ENCODE results near the gene PLEK. TPM values are rescaled to one million over a fixed set of nuclear protein-coding genes. Genes with fewer than 3 reads are reported as not detected.

Gene PLEK
- total and polyA plus RNA-seq, 10 donors = 49.1 to 202 (median 101) TPM

GRCh38 chr2:68366083-68366560 lies 1.0 kb downstream of the PLEK start:
- peak overlapping the region; percentile 80 to 95 (median 92) for H3K27ac ChIP-seq
- H3K4me1 ChIP-seq = peaks cover 15 to 89% (median 76%) of the 10 kb centered on the region in 6 donors
- H3K27me3 ChIP-seq (replicated peaks in 1 of 7) = no peaks in the 10 kb centered on the region
- no peak for DNase-seq
- intact Hi-C loops (cut with DNase I; ENCODE audit: low total_unique reads) = no loop called here
- TF ChIP-seq POLR2AphosphoS5 (IDR thresholded peaks at IDR 0.05) = peak in 1 of 3 donors; percentile 73
- TF ChIP-seq, protein P1, sequence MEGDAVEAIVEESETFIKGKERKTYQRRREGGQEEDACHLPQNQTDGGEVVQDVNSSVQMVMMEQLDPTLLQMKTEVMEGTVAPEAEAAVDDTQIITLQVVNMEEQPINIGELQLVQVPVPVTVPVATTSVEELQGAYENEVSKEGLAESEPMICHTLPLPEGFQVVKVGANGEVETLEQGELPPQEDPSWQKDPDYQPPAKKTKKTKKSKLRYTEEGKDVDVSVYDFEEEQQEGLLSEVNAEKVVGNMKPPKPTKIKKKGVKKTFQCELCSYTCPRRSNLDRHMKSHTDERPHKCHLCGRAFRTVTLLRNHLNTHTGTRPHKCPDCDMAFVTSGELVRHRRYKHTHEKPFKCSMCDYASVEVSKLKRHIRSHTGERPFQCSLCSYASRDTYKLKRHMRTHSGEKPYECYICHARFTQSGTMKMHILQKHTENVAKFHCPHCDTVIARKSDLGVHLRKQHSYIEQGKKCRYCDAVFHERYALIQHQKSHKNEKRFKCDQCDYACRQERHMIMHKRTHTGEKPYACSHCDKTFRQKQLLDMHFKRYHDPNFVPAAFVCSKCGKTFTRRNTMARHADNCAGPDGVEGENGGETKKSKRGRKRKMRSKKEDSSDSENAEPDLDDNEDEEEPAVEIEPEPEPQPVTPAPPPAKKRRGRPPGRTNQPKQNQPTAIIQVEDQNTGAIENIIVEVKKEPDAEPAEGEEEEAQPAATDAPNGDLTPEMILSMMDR (IDR thresholded peaks at IDR 0.05 in 8 of 11, conservative IDR thresholded peaks at IDR 0.05 in 3 of 11) = no peak
- H3K4me3 ChIP-seq = peak overlapping the region; percentile 40 to 79 (median 56)
- H3K9me3 ChIP-seq = no peaks in the 10 kb centered on the region
- WGBS, 5 donors = 25 to 46% (median 41%) methylated on average over 4 of the region's 4 CpGs
- peaks cover 0 to 14% (median 0%) of the 10 kb centered on the region in 6 donors for H3K36me3 ChIP-seq

DNA sequence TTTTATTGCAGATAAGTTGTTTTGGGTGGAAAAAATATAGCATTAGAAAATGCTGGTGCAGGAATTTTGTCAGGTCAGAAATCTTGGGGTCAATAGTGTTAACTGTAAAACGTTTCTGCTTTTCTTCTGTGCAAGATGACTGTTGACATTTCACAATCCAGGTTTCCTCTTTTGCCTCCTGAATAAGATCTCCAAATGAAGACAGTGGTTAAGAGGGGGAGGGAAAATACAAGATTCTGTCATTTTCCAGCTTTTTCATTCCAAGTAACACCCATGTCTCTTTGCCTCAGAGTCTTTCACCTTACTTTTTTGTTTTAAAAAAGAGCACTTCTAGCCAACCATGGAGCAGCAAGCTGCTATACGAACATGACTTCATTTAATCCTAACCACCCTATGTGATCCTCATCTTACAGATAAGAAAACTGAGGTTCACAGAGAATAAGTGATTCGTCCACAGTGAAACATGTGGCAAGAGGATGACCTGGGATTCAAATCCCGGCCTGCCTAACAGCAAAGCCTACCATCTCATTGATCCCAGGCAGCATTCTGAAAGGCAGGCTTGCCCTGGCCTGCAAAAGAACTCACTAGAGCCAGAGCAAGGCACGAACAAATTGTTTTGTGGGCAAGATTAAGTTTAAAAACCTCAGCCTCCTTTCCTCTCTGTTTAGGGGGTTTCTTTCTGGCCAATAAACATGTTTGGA lies 3.0 kb downstream of the PLEK start:
- H3K27me3 ChIP-seq (replicated peaks in 1 of 7) = no peaks in the 10 kb centered on the region
- no peaks in the 10 kb centered on the region for H3K9me3 ChIP-seq
- intact Hi-C loops (cut with DNase I; ENCODE audit: low total_unique reads) = no loop called here
- peaks cover 11 to 91% (median 79%) of the 10 kb centered on the region in 6 donors for H3K4me1 ChIP-seq
- peaks cover 0 to 22% (median 0%) of the 10 kb centered on the region in 6 donors for H3K36me3 ChIP-seq
- WGBS, 5 donors = 27 to 46% (median 35%) methylated on average over 5 of the region's 5 CpGs
- DNase-seq = no peak
- peak overlapping the region in 7 of 8 donors; percentile 84 to 95 (median 94) for H3K27ac ChIP-seq
- TF ChIP-seq POLR2AphosphoS5 (IDR thresholded peaks at IDR 0.05) (no peak), POLR2A (IDR thresholded peaks at IDR 0.05) (no peak)
- TF ChIP-seq, protein P1 (IDR thresholded peaks at IDR 0.05 in 8 of 11, conservative IDR thresholded peaks at IDR 0.05 in 3 of 11) = no peak
- H3K4me3 ChIP-seq = peak overlapping the region in 7 of 8 donors; percentile 18 to 79 (median 56)

DNA sequence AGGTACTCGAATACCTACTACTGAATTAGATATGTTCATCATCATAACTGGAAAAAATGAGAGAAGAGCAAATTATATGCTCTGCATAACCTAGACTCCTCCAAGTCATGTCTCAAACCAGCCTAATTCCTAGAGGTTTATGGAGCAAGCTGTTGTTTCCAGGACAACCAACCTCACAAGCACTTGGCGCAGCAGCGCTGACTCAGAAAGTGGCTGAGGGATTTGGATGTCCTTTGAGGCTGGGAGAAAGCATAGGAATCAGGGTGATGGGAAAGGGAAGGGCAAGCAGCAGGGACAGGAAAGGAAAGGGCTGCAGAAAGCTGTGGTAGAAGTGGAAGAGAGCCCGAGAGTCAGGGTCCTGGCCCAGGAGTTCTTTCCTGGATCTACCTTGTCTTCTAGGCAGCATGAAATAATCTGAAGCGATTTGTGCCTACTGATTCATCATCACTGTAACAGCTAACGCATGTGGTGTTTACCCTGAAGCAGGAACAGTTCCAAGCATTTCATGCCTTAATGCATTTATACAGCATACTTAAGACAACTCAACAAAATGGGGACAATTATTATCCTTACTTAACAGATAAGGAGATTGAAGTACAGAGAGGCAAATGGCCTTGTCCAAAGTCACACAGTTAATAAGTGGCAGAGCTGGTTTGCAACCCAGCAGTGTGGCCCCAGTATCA lies 3.7 kb downstream of the PLEK start:
- H3K27ac ChIP-seq = peak overlapping the region in 7 of 8 donors; percentile 84 to 95 (median 94)
- no peak for TF ChIP-seq POLR2A (IDR thresholded peaks at IDR 0.05)
- TF ChIP-seq, protein P1 (IDR thresholded peaks at IDR 0.05 in 8 of 11, conservative IDR thresholded peaks at IDR 0.05 in 3 of 11) = no peak
- TF ChIP-seq POLR2AphosphoS5 (IDR thresholded peaks at IDR 0.05) = no peak
- intact Hi-C loops (cut with DNase I; ENCODE audit: low total_unique reads) = no loop called here
- H3K9me3 ChIP-seq = no peaks in the 10 kb centered on the region
- WGBS, 5 donors = 49 to 75% (median 60%) methylated on average over 6 of the region's 6 CpGs
- DNase-seq = no peak
- peak overlapping the region in 6 of 8 donors; percentile 18 to 79 (median 57) for H3K4me3 ChIP-seq
- no peaks in the 10 kb centered on the region for H3K27me3 ChIP-seq (replicated peaks in 1 of 7)
- H3K4me1 ChIP-seq = peaks cover 11 to 91% (median 79%) of the 10 kb centered on the region in 6 donors
- H3K36me3 ChIP-seq = peaks cover 0 to 23% (median 0%) of the 10 kb centered on the region in 6 donors

GRCh38 chr2:68369337-68369734 lies 4.3 kb downstream of the PLEK start:
- 80 to 89% (median 84%) methylated on average over 10 of the region's 10 CpGs for WGBS, 5 donors
- no peak for TF ChIP-seq POLR2A (IDR thresholded peaks at IDR 0.05)
- TF ChIP-seq, protein P1 (IDR thresholded peaks at IDR 0.05 in 8 of 11, conservative IDR thresholded peaks at IDR 0.05 in 3 of 11) = no peak
- TF ChIP-seq POLR2AphosphoS5 (IDR thresholded peaks at IDR 0.05) = no peak
- Histone ChIP-seq H3K27ac (peak overlapping the region in 7 of 8 donors; percentile 84 to 95 (median 94)), H3K4me1 (peaks cover 11 to 90% (median 79%) of the 10 kb centered on the region in 6 donors), H3K27me3 (replicated peaks in 1 of 7) (no peaks in the 10 kb centered on the region), H3K36me3 (peaks cover 0 to 23% (median 0%) of the 10 kb centered on the region in 6 donors), H3K9me3 (no peaks in the 10 kb centered on the region), H3K4me3 (peak overlapping the region in 2 of 8 donors; percentile 55 to 79)
- intact Hi-C loops (cut with DNase I; ENCODE audit: low total_unique reads) = no loop called here
- no peak for DNase-seq

All from spleen (tissue), 11 donors.